ENCODE measurements around the gene DRAM1.

The DRAM1 gene

GRCh38 chr12:101941306-101942249, 64.2 kb downstream of the DRAM1 start:
- DNase-seq (ENCODE audit: low read depth, low spot score) = no peak

GRCh38 chr12:101942250-101942605, 64.8 kb downstream of the DRAM1 start:
- DNase-seq (ENCODE audit: low read depth, low spot score) = no peak

- no peak for DNase-seq (ENCODE audit: low read depth, low spot score)
These were observed 68.2 kb downstream of the DRAM1 start for GRCh38 chr12:101945369-101946232.

GRCh38 chr12:101946233-101946611, 68.8 kb downstream of the DRAM1 start:
- DNase-seq (ENCODE audit: low read depth, low spot score) = no peak

GRCh38 chr12:101947316-101947715, 69.9 kb downstream of the DRAM1 start:
- DNase-seq (ENCODE audit: low read depth, low spot score) = no peak

- no peak for DNase-seq (ENCODE audit: low read depth, low spot score)
These were observed 71.0 kb downstream of the DRAM1 start for GRCh38 chr12:101948365-101948764.

- DNase-seq (ENCODE audit: low read depth, low spot score) = no peak
These were observed 73.8 kb downstream of the DRAM1 start for GRCh38 chr12:101951002-101951670.

- DNase-seq (ENCODE audit: low read depth, low spot score) = no peak
These were observed 76.7 kb downstream of the DRAM1 start for GRCh38 chr12:101954113-101954512.

- DNase-seq (ENCODE audit: low read depth, low spot score) = no peak
These were observed 77.3 kb downstream of the DRAM1 start for GRCh38 chr12:101954676-101955075.

- no peak for DNase-seq (ENCODE audit: low read depth, low spot score)
These were observed 80.0 kb downstream of the DRAM1 start for GRCh38 chr12:101957252-101957959.

- DNase-seq (ENCODE audit: low read depth, low spot score) = no peak
These were observed 82.2 kb downstream of the DRAM1 start for GRCh38 chr12:101959607-101960006.

GRCh38 chr12:101962486-101962885, 85.1 kb downstream of the DRAM1 start:
- no peak for DNase-seq (ENCODE audit: low read depth, low spot score)

GRCh38 chr12:101963697-101964096, 86.3 kb downstream of the DRAM1 start:
- no peak for DNase-seq (ENCODE audit: low read depth, low spot score)

GRCh38 chr12:101966496-101966895, 89.1 kb downstream of the DRAM1 start:
- DNase-seq (ENCODE audit: low read depth, low spot score) = no peak

- no peak for DNase-seq (ENCODE audit: low read depth, low spot score)
These were observed 90.1 kb downstream of the DRAM1 start for GRCh38 chr12:101967506-101967905.

GRCh38 chr12:101968770-101969169, 91.4 kb downstream of the DRAM1 start:
- no peak for DNase-seq (ENCODE audit: low read depth, low spot score)

Data from brain pericyte (primary cell).